Hematopoietic multipotent progenitor cell treated with erythropoietin and hydrocortisone succinate and interleukin-3 and kit ligand, for 8 days (in vitro differentiated cells): ENCODE measurements around the gene CPAMD8.

Experiments
- DNase-seq: peaks from one replicate; pipeline ENCODE4 v3.0.0-alpha.2; 2015

The CPAMD8 gene

DNA sequence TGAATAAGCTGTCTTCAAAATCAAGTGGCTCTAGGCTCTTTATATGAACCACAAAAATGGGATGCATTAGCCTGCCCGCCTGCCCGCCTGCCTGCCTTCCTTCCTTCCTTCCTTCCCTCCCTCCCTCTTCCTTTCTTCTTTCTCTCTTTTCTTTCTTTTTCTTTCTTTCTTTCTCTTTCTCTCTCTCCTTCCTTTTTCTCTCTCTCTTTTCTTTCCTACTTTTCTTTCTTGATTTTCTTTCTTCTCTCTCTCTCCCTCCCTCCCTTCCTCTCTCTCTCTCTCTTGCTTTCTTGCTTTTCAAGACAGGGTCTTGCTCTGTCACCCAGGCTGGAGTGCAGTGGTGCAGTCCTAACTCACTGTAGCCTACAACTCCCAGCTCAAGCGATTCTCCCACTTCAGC lies 110.9 kb downstream of the CPAMD8 start:
- no peak for DNase-seq

DNA sequence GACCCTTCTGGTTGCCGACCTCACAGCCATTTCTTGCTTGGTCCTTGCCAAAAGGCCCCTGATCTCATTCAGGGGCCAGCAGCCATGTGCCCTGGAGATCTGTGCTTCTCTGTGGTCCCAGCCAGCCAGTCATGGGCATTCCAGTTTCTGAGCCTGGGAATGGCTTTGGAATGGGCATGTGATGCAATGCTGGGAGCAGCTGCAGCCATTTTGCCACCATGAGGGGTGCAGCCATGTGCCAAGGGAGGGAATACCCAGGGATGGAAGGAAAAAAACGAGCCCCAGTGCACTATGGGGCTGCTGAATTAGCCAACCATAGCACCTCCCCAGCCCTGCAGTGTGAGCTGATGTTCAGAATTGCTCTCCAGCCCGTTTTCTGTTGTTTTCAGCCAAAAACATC lies 111.5 kb downstream of the CPAMD8 start:
- no peak for DNase-seq

DNA sequence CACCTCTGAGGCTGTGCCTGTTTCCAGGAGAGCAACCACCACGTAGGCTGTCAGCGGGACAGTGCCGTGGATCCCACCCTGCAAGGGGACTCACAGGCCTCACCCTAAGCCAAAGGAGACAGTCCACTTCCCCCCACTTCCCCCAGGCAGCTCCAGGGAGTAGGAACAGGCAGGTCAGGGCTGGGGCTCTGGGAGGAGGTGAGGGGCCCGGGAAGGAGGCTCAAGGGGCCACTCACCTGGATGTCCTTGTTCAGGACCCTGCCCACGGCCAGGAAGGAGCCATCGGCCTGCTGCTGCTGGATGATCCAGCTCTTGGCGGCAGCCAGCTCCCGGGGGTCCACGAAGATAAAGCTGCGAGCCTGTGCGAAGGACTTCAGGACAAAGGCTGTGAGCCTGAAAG lies 112.2 kb downstream of the CPAMD8 start:
- no peak for DNase-seq

DNA sequence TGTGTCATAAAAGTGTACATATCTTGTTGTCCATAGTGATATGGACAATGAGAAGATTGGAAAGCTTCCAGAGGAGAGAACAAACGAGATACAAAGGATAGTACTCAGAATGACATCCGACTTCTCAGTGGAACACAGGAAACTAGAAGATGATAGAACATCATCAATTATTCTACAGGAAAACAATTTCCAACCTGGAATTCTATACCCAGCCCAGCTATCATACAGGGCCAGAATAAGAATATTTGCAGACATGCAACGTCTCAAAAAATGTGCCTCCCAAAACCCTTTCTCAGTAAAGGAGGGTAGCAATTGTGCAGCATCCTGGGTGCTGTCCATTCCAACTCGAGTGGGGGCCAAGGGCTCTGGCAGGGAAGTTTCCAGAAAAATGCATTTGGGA lies 113.8 kb downstream of the CPAMD8 start:
- DNase-seq: no peak

DNA sequence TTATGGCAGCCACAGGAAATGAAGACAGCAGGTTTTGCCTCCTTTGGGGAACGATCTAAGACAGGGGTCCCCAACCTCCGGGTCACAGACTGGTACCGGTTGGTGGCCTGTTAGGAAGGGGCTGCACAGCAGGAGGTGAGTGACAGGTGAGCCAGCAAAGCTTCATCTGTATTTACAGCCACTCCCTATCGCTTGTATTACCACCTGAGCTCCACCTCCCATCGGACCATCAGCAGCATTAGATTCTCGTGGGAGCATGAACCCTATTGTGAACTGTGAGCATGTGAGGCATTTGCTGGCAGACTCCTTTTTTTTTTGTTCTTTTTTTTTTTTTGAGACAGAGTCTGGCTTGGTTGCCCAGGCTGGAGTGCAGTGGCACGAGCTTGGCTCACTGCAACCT lies 115.6 kb downstream of the CPAMD8 start:
- no peak for DNase-seq

DNA sequence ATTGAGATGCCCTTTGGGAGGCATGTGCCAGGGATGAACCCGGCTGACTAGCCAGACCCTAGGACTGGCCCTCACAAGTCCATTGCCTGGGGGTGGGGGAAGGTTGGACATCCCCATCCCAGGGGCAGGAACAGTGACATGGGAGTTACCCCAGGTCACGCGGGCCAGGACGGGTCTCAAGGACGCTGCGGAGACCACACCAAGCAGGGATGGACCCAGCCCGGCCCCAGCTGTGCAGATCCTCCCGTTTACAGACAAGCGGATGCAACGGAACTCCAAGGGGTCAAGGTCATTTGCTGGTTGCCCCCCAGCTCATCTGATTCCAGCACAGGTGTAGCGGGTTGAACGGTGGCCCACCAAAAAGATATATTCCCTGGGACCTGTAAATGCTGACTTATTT lies 117.9 kb downstream of the CPAMD8 start:
- DNase-seq: no peak

DNA sequence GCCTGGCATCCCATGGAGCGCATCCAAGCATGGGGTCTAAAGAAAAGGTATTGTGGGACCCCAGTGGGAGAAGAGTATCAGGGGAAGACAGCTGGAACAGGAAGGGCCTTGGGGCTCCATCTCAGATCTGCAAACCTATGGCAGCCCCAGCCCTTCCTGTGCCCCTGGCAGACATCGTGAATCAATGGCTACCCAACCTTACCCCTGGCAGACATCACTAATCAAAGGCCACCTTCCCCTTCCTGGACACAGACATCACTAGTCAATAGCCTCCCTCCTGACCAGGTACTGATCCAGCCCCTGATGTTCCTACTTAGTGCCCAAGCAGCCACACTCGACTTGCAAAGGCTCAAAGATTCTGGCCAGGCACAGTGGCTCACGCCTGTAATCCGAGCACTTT lies 122.0 kb downstream of the CPAMD8 start:
- no peak for DNase-seq

DNA sequence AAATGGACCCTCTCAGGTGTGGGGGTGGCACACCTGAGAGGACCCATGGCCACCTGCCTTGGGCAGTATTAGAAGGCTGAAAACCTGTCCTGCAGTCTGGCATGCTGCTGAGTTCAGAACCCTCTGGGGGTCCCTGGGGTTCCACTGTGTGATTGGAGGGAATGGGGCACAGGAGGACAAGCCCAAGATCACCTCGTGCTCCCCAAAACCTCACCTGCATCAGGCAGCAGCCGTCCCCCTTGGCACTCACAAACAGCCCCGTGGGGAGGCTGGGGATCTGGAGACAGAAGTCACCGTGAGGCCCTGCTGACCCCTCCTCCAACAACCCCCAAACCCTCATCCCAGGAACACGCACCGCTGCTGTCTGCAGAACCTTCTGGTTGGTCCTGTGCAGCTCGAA lies 123.3 kb downstream of the CPAMD8 start:
- no peak for DNase-seq

DNA sequence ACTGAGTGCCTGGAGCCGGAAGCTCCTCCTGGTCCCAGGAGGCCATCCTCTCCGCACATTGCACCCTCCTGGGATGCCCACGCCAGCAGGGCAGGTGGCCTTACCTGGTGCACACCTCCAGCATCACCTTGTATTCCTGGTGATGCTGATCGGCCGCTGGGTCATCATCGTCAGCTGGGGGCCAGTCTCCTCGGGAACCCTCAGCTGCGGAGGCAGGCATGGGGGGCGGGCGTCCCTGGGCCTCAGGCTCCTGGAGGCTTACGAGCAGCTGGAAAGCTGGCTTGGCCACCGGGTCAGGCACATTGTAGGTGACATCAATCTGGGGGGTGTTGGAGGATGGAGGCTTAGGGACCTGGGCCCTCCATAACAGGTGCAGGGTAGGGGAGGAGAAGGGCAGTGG lies 124.1 kb downstream of the CPAMD8 start:
- no peak for DNase-seq

DNA sequence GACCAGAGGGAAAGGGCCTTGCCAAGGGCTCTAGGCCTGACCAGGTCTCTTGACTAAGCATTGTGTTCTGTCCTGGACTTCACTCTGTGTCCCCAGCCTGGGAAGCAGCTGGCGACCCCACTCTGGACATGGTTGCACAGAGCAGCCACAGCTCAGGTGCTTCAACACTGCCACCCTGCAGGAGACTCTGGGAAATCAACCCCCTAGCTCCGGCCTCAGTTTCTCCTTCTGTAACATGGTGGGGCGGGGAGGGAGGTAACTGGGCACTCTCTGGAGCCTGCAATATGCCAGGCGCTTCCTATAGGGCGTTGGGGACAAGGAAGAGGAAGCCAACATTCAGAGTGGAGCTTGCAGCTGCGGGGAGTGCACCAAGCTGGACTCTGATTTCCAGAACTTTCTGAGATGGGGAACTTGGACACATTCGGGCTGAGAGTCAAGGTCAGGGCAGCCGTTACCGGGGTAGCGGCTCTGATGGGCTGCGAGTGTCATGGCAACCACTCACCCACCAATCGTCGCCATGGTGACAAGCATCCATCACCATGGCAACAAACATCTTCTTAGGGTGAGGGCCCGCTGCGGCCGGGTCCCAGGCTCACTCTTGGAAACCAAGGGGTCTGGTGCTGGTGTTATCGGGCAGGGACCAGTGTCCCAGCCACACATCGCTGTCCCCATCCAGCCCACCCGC lies 125.0 kb downstream of the CPAMD8 start:
- DNase-seq: no peak

DNA sequence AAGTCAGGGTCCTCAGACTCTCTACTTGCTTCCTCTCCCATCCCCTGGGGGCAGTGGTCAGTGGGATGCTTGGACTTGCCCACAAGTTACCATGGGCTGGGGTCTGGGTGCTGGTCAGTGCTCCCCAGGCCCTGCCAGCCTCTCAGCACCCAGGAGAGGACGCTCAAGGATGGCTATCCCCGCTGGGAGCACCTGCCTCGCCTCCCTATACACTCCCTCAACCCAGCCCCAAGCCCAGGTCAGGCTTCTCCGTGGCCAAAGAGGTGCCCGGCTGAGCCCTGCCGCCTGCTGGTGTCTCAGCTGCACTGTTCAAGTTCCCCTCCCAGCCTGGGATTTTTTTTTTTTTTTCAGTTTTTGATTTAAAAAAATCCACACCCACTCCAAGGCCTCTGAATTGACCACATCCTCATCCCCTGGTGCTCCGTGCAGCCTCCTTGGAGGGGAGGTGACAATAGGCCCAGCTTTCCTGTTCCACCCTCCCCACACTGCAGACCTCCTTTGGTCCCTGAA lies 127.0 kb downstream of the CPAMD8 start:
- peak; percentile 67 for DNase-seq

DNA sequence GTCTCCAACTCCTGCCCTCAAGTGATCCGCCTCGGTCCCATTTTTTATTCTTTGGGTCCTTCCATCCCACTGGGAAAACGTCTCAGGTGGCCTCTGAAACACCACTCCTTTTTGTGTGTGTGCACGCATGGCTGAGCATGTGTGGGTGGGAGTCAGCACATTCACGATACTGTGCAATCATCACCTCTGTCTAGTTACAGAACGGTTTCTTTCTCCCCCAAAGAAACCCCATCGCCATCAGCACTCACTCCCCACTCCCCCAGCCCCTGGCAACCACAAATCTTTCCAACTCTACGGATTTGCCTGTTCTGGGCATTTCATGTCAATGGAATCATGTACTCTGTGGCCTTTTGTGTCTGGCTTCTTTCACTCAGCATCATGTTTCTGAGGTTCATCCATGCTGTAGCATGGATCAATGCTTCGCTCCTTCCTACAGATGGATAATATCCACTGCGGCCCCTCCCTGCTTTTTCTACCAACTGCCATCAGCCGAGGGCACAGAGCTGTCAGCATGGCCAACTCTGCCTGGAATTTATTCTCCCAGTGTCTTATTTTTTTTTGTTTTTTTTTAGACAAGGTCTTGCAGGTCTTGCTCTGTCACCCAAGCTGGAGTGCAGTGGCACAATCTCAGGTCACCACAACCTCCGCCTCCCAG lies 128.1 kb downstream of the CPAMD8 start:
- no peak for DNase-seq

DNA sequence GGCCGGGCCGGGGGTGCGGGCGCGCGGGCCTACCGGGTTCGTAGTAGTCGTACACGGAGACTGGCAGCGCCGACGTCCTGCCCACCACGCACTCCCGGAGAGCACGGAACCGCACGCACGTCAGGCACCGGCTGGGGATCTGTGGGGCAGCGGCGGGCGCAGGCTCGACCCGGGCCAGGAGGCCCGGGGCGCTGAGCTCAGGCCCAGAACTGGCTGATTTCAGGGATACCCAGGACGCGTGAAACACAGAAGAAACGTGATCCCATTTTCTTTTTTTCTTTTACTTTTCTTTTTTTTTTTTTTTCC lies 128.8 kb downstream of the CPAMD8 start:
- no peak for DNase-seq

DNA sequence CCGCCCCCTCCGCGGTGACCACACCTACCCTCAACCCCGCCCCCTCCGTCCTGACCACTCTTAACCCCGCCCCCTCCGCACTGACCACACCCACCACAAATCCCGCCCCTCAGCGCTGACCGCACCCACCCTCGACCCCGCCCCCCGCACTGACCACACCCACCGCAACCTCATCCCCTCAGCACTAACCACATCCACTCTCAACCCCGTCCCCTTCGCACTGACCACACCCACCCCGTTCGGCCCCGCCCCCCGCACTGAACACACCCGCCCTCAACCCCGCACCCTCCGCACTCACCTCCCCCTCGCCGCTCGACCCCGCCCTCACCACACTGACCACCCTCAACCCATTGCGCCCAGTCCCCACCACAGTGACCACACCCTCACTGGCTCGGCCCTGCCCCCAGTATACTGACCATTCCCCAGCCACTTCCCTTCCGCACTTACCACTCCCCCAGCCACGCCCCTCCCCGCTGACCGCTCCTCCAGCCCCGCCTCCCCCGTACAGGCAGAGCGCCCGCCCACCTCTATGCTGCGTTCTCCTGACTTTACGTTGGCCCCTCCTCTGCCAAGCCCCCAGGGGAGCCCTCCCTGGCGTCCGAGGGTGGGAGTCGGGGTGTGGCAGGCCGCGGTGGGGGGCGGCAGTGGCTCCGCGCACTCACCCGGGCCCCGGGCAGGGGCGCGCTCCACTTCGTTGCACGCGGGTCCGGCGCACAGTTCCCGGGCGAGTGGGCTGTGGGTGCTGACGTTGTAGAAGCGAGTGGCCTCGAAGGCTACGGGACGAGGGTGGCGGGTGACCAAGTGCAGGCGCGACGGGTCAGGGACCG lies 129.4 kb downstream of the CPAMD8 start:
- DNase-seq: peak; percentile 77

DNA sequence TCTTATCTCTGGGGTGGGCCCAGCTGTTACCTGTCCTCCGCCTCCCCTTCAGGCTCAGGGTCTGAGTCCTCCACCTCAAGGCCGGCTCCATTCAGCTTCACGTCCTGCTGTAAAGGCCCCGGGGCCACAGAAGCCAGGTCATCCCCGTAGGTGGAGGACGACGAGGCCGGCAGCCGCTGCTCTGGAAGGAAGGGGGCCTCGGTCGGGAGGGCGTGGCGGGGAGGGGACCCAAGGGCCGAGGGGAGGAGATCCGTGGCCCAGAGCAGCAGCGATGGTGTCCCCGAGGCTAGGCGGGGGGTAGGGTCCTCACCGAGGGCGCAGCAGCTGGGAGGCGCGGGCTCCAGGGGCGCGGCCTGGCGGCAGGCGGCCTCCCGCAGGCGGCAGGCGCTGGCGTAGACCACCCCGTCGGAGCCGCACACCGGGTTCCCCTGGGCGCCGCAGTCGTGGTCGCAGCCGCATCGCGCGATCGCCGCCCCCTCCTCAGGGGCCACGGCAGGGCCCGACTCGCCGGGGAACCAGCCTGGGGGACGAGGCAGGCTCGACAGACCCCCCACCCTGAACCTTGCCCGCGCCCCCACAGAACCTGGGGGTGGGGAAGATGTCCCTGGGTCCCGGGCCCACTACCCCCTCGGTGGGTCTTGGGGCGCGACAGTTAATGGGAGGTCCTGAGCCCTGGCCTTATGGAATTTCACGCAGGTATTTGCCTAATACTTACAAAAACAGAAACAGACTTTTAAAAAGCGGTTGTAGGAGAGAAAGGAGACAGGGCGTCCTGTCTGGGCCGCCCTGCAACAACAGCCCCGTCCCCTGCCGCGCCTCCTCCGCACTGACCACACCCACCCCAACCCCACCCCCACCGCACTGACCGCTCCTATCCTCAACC lies 130.2 kb downstream of the CPAMD8 start:
- DNase-seq: peak; percentile 29

DNA sequence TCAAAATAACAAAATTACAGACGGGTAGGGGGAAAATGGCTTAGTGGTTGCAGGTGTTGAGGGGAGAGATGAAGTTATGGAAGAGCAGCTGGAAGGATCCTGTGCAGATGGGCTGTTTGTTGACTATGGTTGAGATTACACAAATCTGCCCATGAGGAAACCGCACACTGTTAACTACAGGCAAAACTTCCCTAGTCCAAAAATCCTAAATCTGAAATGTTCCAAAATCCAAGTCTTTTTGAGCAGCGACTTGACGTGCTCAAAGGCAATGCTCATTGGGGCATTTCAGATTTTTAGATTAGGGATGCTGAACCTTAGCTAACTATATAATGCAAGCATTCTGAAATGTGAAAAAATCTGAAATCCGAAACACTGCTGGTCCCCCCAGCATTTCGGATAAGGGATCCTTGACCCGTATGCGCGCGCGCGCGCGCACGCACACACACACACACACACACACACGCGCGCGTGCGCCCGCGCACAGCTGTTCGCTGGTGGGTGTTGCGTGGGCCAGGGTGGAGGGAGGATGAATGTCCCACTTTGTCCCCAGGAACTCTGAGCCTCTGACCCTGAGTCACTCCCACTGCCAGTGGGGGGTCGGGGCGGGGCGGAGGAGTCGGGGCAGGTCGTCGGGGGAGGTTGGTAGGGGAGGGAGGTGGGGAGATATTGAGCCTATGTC lies 131.0 kb downstream of the CPAMD8 start:
- peak; percentile 25 for DNase-seq

DNA sequence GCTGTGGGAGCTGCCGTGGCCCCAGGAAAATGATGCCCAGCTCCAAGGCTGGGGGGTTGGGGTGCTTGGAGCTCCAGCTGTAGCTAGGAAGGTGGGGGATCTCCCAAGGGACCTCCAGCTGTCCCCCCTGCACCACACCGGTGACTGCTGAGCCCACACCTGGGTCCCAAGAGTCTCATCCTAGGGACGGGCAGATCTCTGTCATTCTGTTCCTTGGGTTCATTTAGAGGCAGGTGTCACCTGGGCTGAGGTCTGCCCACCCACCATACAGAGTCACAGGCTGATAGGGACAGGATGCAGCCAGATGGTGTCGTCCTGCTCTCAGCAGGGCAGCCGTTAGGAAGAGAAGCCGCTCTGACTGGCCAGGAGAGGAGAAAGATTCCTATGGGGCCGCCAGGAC lies 132.5 kb downstream of the CPAMD8 start:
- no peak for DNase-seq

DNA sequence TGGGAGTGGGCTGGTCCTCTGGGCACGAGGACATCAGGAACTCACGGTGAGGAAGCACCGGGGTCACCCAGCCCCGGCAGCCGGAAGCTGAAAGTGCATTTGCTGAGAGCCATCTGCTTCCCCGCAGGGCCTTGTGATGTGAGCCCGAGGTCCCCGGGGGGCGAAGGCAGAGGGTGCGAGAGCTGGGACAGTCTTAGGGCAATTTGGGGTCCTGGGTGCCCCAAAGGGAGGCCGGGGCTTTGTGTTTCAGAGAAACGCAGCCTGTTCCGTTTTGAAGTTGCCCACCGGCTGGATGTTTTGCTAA lies 133.0 kb downstream of the CPAMD8 start:
- no peak for DNase-seq

DNA sequence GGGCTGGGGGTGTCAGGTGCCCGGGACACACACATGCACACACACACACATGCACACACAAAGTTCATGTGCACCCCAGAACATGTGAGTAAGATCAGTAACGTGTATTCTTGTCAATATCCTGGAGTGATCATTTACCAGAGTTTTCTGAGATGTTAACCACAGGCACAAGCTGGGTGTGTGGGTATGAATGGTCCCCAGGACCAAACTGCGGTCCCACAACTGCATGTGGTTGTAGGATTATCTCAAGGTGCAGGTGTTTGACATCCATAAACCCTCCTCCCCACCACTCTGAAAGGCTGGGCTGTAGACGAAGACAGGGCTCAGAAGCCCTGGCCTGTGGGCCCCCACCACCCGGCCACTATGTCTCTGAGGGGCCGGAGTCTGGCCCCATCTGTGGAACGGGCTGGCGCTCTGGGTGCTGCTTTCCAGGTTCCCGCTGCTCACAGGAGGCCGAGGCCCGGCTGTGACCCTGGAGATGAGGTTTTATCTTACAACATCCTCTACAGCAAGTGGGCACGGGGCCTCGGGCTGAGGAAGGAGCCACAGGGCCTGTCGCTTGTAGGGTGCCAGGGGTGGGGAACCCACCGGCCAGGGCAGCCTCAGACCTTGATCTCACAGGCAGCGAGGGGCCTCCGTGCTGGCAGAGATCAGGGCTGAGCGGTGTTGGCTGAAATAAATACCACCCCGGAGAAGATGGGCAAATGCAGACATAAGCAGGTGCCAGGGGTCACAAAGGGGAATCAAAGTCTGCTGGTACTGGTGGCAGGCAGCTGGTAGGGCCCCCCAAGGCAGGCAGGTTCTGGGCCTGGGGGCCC lies 133.5 kb downstream of the CPAMD8 start:
- peak; percentile 42 for DNase-seq

DNA sequence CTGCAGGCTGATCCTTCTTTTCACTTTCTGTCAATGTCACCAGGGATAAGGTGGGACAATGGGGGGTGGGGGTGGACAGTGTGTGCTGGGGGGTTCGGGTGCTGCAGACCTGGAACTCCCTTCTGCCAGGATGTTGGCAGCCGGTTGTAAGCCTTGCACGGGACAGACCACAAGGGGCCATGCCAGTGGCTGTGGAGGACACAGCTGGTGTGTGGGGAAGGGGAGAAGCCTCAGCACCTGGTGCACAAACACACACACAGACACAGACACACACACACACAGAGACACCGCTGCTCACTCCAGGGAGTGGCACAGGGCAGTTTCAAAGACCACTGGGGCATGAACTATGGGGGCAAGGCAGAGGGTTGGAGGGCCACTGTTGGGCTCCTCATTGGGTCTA lies 134.2 kb downstream of the CPAMD8 start:
- no peak for DNase-seq

DNA sequence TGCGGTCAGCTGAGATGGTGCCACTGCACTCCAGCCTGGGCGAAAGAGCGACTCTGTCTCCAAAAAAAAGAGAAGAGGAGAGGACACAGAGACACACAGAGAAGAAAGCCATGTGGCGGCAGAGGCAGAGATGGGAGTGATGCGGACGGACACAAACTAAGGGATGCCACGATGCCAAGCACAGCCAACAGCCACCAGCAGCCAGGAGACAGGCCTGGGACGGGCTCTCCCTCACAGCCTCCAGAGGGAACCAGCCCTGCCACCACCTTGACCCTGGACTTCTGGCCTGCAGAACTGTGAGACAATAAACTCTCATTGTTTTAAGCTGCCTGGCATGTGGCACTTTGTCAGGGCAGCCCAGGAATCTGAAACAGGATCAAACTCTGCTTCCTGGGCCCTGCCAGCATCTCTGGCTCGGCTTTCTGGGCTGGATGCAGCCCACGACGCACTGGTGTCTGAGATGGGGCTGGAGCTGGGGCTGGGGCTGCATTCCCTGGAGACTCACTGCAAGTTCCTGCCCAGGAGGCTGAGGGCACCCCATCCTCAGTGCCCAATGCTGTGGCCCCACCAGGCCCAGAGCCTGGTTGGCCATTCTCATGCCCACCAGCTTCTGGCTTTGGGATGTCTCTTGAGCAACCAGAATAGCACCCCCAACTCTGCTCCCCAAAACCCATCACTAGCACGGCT lies 134.8 kb downstream of the CPAMD8 start:
- no peak for DNase-seq
